T47D (cell line): ENCODE data around the gene SRGN.

Source experiments
- DNase-seq, 2 experiments: peaks; one replicate each; pipeline versions ENCODE4 v3.0.0 to v3.0.0-alpha.2; 2011 to 2012; ENCODE audit warnings: low read depth in 1 of 2, low spot score in 1 of 2
- JUND ChIP-seq: IDR thresholded peaks from 2 replicates; pipeline ENCODE4 v1.6.1; 2012; ENCODE audit warnings: low read depth
- in situ Hi-C: cut with HindIII; loops from 2 replicates; pipeline ENCODE4 v1.10.0; 2016; ENCODE audit warnings: low sequenced_read_pairs, low pct_unique_long_range_greater_than_20kb

The SRGN gene

DNA sequence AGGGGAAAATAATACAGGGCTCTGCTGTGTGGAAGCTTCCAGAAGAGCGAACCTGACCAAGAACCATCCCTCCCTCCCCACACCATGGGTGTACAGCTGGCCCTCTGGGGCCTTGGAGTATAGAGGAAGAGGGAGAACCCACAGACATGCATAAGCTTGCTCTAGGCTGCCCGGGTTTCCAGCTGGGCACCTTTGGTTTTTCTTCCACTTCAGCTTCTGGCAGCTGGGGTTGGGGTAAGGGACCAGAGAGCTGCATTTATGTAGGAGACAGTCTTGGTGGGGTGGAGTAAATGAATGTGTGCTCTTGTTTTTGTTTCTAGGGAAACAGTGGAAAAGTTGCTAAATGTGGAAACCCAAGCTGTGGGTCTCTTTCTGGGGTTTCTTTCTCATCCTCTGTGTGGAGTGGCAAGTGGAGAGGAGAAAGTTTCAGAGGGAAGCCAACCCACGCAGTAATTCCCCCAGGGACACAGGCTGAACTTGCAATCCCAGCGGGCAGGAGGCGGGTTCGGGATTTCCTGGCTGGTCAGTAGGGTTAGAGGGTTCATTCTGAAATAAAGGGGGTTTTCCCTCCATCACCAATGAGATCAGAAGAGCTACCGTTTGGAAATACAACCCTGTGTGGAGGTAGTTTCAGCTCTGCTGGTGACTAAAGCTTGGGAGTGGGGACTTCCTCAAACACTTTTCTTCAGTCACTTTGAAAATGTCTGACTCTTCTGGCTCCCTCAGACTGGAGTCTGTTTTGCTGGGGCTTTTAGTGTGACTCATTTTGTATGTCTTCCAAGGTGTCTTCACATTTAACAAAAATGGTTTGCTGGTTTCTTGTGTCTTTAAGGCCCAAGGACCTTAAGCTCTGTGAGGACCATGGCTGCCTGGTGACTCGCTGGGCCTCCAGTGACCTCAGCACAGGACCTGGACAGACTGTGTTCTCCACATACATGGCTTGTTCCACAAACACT, 22.2 kb upstream of the SRGN start:
- in situ Hi-C loops = no loop called here
- no peak for DNase-seq
- no peak for TF ChIP-seq JUND

DNA sequence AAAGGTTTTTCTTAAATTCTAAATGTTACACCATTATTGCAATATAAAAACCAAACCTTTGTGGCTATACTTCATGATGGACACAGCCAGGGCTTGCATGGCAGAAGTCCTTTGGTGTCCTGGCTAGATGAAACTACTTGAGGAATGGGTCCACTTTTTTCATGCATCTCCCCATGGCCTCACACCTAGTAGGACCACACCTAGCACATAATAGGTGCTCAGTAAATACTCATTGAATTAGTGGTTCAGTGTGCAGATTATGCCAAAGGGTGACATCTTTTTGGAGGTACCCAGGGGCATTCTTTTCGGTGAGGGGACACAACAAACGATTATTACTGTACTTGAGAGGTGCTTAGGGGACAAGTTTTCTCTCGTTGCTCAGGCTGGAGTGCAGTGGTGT, 20.7 kb upstream of the SRGN start:
- no peak for TF ChIP-seq JUND
- in situ Hi-C loops = no loop called here
- DNase-seq = no peak

DNA sequence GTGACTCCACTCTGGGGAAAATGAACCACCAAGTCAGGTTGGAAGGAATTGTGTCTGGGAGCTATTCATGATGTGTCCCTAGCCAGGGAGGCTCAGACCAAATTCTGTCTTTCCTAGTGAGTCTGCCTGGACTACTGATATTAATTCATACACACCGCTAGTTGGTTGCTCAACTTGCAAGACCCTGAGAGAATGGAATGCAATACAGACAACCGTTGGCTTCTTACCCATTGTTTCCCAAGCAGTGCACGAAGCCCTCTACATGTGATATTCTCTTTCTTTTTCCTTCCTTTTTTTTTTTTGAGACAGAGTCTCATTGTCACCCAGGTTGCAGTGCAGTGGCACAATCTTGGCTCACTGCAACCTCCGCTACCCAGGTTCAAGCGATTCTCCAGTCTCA, 19.4 kb upstream of the SRGN start:
- no peak for DNase-seq
- in situ Hi-C loops = no loop called here
- TF ChIP-seq JUND = no peak

DNA sequence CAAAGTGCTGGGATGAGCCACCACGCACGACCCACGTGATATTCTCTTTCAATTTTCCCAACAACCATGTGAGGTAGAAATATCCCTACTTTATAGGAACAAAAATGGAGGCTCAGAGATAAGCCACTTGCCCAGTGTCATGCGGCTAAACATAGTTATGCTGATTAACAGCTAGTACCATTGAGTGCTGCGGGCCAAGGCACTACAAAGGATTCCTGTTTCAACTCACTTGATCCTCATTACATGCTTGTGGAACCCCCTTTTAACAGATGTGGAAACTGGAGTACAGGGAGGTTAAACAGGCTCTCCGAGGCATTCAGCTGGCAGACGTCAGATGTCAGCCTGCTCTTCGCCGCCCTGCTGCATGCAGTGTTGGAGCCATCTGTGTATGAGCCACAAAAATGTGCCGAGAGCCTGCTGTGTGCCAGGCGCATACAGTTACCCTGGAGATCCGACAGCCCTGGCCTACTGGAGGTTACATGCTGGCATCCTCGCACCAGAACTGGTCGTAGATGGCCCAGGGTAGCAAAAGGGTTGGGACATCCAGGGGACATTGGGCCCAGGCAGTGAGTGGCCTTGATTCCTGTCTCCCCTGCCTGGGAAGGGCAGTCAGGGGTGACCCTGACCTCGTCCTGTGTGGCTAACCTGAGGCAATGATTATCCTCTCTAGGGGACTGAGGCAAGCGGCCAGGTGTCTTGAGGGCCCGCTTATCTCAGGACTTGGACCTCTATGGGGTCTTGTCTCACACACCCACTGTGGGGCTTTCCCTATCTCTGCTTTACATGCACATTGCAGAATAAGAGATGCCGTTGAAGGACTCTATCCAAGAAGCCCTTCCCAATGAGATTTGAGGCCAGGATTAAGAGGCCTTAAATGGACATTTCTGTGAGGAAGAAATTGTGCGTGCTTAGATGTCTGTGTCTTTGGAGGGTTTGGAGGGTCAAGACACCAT, 18.5 kb upstream of the SRGN start:
- DNase-seq = no peak
- in situ Hi-C loops = no loop called here
- no peak for TF ChIP-seq JUND

DNA sequence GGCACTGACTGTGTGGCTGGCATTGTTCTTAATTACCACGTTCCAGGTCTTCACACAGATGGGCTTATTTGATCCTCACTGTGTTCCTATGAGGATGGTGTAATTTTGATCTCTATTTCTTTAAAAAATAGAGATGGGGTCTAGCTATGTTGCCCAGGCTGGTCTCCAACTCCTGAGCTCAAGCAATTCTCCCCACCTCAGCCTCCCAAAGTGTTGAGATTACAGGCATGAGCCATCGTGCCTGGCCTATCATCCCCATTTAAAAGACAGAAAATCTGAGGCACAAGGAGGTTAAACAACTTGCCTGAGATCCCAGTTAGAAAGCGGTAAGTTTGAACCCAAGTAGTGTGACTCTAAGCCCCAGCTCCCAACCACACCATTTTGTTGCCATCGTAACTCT, 17.0 kb upstream of the SRGN start:
- in situ Hi-C loops = no loop called here
- no peak for TF ChIP-seq JUND
- DNase-seq = no peak

DNA sequence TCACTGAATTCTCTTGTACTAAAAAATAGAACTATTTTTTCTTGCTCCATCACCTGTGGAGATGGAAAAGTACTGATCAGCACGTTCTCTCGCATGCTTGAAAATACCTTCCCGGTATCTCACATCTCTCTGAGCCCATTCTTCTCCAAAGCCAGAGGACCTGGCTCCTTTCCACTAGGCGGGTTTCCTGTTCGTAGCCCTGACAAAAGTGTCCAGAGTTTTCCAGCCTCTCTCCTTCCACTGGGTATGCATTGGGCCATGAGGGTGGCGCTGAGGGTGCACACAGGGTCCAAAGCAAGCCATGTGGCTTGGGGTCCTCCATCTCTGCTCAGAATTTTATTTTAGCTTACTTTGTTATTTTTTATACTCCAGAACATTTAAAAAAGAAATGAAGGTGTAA, 16.3 kb upstream of the SRGN start:
- in situ Hi-C loops = no loop called here
- DNase-seq = no peak
- no peak for TF ChIP-seq JUND

DNA sequence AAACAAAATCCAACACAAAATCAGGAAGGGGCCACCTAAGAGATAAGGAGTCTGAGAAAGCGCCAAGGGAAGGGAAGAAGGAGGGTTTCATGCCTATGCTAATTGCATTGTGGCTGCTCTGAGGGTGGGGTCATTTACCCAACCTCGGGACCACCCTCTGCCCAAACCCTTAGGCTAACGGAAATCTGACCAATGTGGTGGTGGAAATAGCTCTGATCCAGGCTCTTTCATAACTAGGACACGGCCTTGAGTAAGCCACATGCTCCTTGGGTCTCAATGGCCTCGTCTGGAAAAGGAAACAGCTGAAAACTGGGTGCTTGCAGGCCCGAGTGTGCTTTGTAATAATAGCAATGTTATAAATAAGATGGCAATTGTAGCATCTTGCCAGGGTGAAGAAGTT, 14.9 kb upstream of the SRGN start:
- DNase-seq = no peak
- no peak for TF ChIP-seq JUND
- in situ Hi-C loops = no loop called here

DNA sequence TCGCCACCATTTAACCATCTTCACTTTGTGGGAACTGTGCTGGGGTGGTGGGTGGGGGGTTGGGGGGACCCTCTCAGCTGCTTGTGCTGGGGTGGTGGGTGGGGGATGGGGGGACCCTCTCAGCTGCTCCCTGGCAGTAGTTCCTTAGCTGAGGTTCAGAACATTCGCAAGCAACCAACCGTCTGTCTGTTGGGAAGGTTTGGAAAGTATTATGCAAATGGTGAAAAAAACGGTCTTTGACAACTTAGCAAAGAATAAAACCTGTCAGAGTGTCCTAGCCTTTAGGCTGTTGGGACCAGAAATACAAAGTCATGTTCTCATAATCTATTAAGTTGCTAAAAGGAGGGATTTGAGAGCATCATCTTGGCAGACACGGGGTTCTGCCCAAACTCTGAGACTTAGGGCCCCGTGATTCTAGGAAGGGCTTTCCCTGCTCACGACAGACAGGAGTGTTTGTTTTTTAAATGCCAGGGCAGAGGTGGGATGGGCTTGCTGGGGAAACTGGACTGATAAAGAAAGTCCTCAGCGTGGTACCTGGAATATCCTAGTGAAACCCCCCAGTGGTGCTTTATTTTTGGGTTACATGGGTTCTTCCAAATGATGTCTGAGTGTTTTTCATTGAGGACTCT, 14.1 kb upstream of the SRGN start:
- no peak for TF ChIP-seq JUND
- DNase-seq = no peak
- in situ Hi-C loops = no loop called here

DNA sequence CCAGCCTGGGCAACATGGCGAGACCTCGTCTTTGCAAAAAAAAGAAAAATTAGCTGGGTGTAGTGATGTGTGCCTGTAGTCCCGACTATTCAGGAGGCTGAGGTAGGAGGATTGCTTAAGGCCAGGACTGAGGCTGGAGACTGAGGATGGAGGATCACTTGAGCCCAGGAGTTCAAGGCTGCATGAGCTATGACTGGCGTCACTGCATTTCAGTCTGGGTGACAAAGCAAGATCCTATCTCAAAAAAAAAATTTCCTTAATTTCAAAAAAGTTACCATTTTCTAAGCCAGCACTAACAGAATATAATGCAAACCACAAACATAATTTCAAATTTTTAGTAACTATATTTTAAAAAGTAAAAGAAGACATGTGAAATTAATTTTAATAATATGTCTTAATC, 13.4 kb upstream of the SRGN start:
- in situ Hi-C loops = no loop called here
- TF ChIP-seq JUND = no peak
- DNase-seq = no peak

DNA sequence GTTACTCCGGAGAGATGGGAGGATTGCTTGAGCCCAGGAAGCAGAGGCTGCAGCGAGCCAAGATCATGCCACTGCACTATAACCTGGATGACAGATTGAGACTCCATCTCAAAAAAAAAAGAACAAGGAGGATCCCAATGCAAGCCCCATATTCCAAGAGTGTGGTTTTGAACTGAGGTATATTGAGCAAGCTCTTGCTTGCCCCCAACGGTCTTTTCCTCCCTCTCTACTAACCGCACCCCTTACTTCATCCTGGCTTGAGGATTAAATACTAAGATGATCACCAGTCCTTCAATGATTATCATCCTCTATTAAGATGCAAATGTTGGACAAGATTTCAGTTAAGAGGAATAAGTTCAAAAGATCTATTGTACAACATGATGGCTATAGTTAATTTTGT, 12.5 kb upstream of the SRGN start:
- in situ Hi-C loops = no loop called here
- no peak for TF ChIP-seq JUND
- no peak for DNase-seq

DNA sequence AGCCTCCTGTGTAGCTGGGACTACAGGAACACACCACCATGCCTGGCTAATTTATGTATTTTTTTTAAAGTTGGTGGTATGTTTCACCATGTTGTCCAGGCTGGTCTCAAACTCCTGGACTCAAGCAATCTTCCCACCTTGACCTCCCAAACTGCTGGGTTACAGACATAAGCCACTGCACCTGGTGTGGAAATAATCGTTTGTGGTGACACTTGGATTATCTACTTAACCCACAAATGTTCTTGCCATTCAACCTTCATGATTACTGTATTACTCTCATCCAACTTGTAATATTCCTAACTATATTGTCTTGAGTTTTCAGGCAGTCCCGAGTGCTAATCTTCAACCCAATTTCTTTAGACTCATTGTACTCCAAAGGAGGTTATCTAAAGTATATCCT, 9.6 kb upstream of the SRGN start:
- in situ Hi-C loops = no loop called here

DNA sequence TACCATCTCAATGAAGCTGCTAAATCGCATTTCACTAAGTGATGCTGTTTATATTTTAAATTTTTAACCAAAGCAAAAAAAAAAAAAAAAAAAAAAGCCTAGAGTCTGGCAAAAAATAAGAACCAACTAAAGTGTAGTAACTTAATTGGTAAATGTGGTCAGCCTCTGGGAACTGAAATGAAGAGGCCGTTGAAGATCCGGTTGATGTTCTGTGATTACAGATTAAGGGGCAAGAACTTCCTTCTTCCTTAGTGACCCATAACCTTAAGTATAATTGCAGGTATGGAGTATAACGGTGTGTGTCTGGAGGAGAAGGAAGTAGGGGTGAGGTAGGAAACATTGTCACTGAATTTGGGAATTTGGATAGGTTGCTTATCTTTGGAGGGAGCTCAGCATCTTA, 7.7 kb upstream of the SRGN start:
- DNase-seq = no peak
- in situ Hi-C loops = no loop called here
- TF ChIP-seq JUND = no peak

More for the DNA sequence above, 9.6 kb upstream of the SRGN start:
- no peak for DNase-seq
- no peak for TF ChIP-seq JUND

DNA sequence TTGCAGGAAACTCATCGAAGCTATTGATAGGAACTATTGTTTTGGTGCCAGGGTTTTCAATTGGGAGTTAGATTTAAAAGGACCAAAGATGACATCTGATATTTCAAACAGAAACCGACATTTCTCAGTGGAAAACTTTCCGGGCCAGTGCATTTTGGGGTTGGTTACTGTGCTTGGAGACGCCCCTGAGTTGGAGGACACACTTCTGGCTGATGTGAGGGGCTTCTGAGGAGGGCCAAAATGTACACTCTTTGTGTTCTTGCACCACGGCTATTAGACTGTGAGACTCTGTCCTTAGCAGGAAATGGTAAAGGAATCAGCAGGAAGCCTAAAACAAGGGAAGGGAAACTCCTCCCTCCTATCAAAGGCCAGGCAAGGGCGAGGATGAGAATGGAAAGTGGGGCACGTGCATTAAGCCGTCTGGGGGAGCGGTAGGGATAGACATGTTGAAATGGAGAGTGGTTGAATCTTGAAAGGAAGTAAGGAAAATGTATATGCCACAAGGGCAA, 1.8 kb upstream of the SRGN start:
- no peak for TF ChIP-seq JUND
- in situ Hi-C loops = no loop called here
- no peak for DNase-seq
